Karpas-422 (cell line): ENCODE measurements around the gene HOXA10. TPM values are rescaled to one million over a fixed set of nuclear protein-coding genes. Genes with fewer than 3 reads are reported as not detected.

Experiments used
- DNase-seq: peaks from one replicate; pipeline ENCODE4 v3.0.0-alpha.2; 2015
- H2AFZ ChIP-seq: fragments of 200-600 bp; sonication (generic); 2 replicates; pipeline ENCODE4 v1.6.1; 2014; ENCODE audit warnings: antibody characterized with exemption, low read length, mixed read lengths
- H3K27ac ChIP-seq: fragments of 200-600 bp; sonication (generic); 2 replicates; pipeline ENCODE4 v1.5.1; 2014; ENCODE audit warnings: mild to moderate bottlenecking, low read length, moderate library complexity
- H3K27me3 ChIP-seq: fragments of 200-600 bp; sonication (generic); 2 replicates; pipeline ENCODE4 v1.6.1; 2014; ENCODE audit warnings: low read length, mixed read lengths
- H3K36me3 ChIP-seq: fragments of 200-600 bp; sonication (generic); 2 replicates; pipeline ENCODE4 v1.6.1; 2014; ENCODE audit warnings: low read length, mixed read lengths; ENCODE audit not compliant: insufficient read depth
- H3K4me1 ChIP-seq: fragments of 200-600 bp; sonication (generic); 2 replicates; pipeline ENCODE4 v1.6.1; 2014; ENCODE audit warnings: mild to moderate bottlenecking, low read length, mixed read lengths
- H3K4me2 ChIP-seq: fragments of 200-600 bp; sonication (generic); 2 replicates; pipeline ENCODE4 v1.6.1; 2014; ENCODE audit warnings: low read length, low read depth, mild to moderate bottlenecking; ENCODE audit not compliant: poor library complexity, severe bottlenecking
- H3K4me3 ChIP-seq: fragments of 200-600 bp; sonication (generic); 2 replicates; pipeline ENCODE4 v1.5.1; 2014; ENCODE audit warnings: mild to moderate bottlenecking, antibody characterized with exemption, low read length, mixed read lengths
- H3K79me2 ChIP-seq: fragments of 200-600 bp; sonication (generic); 2 replicates; pipeline ENCODE4 v1.6.1; 2014; ENCODE audit warnings: mild to moderate bottlenecking, low read length, mixed read lengths
- H3K9ac ChIP-seq: fragments of 200-600 bp; sonication (generic); 2 replicates; pipeline ENCODE4 v1.6.0; 2014; ENCODE audit warnings: low read length
- H3K9me2 ChIP-seq: fragments of 200-600 bp; sonication (generic), shearing (Covaris generic); replicated peaks from 2 replicates; pipeline ENCODE4 v1.6.0; 2014; ENCODE audit warnings: mild to moderate bottlenecking, low read length, moderate library complexity; ENCODE audit not compliant: insufficient read depth
- H3K9me3 ChIP-seq: fragments of 300-700, 200-600 bp; sonication (generic); 2 replicates; pipeline ENCODE4 v1.6.1; 2014; ENCODE audit warnings: low read length, mixed read lengths
- H4K20me1 ChIP-seq: fragments of 200-600 bp; sonication (generic); 2 replicates; pipeline ENCODE4 v1.6.1; 2014; ENCODE audit warnings: mild to moderate bottlenecking, antibody characterized with exemption, low read length, low read depth; ENCODE audit not compliant: insufficient read depth
- total RNA-seq: library from RNA; depleted of rRNA; stranded (reverse); fragments of >200 nt; shearing (Covaris generic); gene quantifications from 2 replicates; pipeline ENCODE4 v1.2.3, GENCODE V29; 2014; ENCODE audit warnings: low replicate concordance; rRNA removed

Gene HOXA10
- total RNA-seq, result not detected in 2 replicates

- Histone ChIP-seq H3K9ac (no peak within 1 kb of the TSS), H3K27me3 (no peaks in the 10 kb centered on the region), H2AFZ (no peak within 1 kb of the TSS), H3K9me3 (no peaks in the 10 kb centered on the region), H4K20me1 (no peaks in the 10 kb centered on the region), H3K9me2 (no peaks in the 10 kb centered on the region), H3K79me2 (no peaks in the 10 kb centered on the region), H3K4me1 (no peaks in the 10 kb centered on the region), H3K4me3 (no peak within 1 kb of the TSS), H3K27ac (no peak within 1 kb of the TSS), H3K36me3 (no peaks in the 10 kb centered on the region), H3K4me2 (no peak within 1 kb of the TSS)
- no peak for DNase-seq
These were observed at the start of gene HOXA10 for GRCh38 chr7:27173956-27174873. Gene HOXA10 (minus strand): TSS chr7:27174320. CDS start chr7:27174306, 14 bp downstream.

DNA sequence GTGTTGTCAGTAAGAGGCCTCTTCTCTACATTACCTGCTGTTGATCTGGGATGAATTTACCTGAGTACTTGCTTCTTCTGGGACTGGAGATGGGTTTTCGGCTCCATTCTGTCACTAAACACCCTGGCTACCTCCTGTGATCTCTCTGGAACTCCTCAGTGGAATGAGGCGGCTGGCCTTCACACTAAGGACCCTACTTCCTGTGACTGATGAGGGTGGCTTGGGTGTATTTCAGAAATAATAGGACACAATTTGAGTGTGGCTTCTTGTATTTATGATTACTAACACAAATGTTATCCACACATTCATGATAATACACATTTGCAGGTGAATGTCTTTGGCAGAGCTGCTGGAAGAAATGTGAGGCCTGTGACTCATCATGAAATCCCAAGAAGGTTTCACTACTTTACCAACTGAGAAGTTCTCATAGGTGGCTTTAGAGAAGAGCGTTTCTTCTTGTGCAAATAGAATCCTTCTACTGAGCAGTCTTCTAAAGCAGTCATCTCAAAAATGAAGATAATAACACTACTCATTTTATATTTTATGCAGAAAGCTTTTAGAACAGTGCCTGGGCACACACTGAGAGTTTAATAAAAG, 47.2 kb upstream of the HOXA10 start:
- Histone ChIP-seq H3K4me3 (no peak overlapping the region), H2AFZ (no peak overlapping the region), H3K36me3 (no peaks in the 10 kb centered on the region), H3K4me2 (no peak overlapping the region), H3K4me1 (no peaks in the 10 kb centered on the region), H3K79me2 (no peaks in the 10 kb centered on the region), H3K27ac (no peak overlapping the region), H3K9ac (no peak overlapping the region), H3K27me3 (no peaks in the 10 kb centered on the region), H3K9me3 (no peaks in the 10 kb centered on the region), H4K20me1 (no peaks in the 10 kb centered on the region), H3K9me2 (no peaks in the 10 kb centered on the region)
- no peak for DNase-seq

DNA sequence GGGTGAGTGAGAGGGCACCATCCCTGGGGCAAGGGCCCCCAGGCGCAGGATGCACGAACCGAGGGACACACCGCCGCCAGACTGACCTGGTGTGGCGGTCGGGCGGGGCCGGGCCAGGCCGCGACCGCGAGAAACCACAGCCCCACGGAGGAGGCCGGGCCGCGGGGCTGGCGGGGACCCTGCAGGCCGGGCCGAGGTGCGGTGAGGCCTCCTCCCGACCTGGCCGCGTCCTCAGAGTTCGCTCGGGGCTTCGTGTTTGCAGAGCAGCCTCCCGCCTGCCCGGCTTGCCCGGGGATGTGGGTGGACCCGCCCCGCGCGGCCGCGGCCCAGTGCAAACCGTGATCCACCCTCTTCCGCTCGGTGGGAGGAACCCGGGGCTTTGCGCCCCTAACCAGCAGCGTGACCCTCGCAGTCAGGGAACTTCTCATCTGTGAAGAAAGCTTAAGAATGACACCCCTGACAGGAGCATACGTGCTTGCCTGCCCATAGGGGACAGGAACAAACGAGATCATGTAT, 46.4 kb upstream of the HOXA10 start:
- Histone ChIP-seq H2AFZ (no peak overlapping the region), H3K4me1 (no peaks in the 10 kb centered on the region), H3K9me2 (no peaks in the 10 kb centered on the region), H3K9ac (no peak overlapping the region), H3K79me2 (no peaks in the 10 kb centered on the region), H4K20me1 (no peaks in the 10 kb centered on the region), H3K4me3 (no peak overlapping the region), H3K36me3 (no peaks in the 10 kb centered on the region), H3K27ac (no peak overlapping the region), H3K27me3 (no peaks in the 10 kb centered on the region), H3K9me3 (no peaks in the 10 kb centered on the region), H3K4me2 (no peak overlapping the region)
- no peak for DNase-seq

- no peak overlapping the region for H3K27ac ChIP-seq
- no peaks in the 10 kb centered on the region for H3K36me3 ChIP-seq
- no peak for DNase-seq
- H2AFZ ChIP-seq, result no peak overlapping the region
- no peaks in the 10 kb centered on the region for H4K20me1 ChIP-seq
- H3K9me2 ChIP-seq, result no peaks in the 10 kb centered on the region
- H3K9me3 ChIP-seq, result no peaks in the 10 kb centered on the region
- H3K4me1 ChIP-seq, result no peaks in the 10 kb centered on the region
- no peaks in the 10 kb centered on the region for H3K79me2 ChIP-seq
- H3K27me3 ChIP-seq, result no peaks in the 10 kb centered on the region
- H3K4me2 ChIP-seq, result no peak overlapping the region
- H3K4me3 ChIP-seq, result no peak overlapping the region
- H3K9ac ChIP-seq, result no peak overlapping the region
These were observed 45.7 kb upstream of the HOXA10 start for GRCh38 chr7:27219821-27220220.

GRCh38 chr7:27217951-27218350, 43.8 kb upstream of the HOXA10 start:
- no peak overlapping the region for H3K4me3 ChIP-seq
- H4K20me1 ChIP-seq, result no peaks in the 10 kb centered on the region
- no peak overlapping the region for H3K4me2 ChIP-seq
- no peak overlapping the region for H3K27ac ChIP-seq
- no peaks in the 10 kb centered on the region for H3K36me3 ChIP-seq
- no peak overlapping the region for H2AFZ ChIP-seq
- no peaks in the 10 kb centered on the region for H3K79me2 ChIP-seq
- H3K27me3 ChIP-seq, result no peaks in the 10 kb centered on the region
- H3K9me2 ChIP-seq, result no peaks in the 10 kb centered on the region
- H3K9ac ChIP-seq, result no peak overlapping the region
- DNase-seq, result no peak
- H3K9me3 ChIP-seq, result no peaks in the 10 kb centered on the region
- H3K4me1 ChIP-seq, result no peaks in the 10 kb centered on the region

GRCh38 chr7:27215356-27215755, 41.2 kb upstream of the HOXA10 start:
- no peak overlapping the region for H3K27ac ChIP-seq
- H3K9ac ChIP-seq, result no peak overlapping the region
- no peaks in the 10 kb centered on the region for H3K27me3 ChIP-seq
- H3K9me2 ChIP-seq, result no peaks in the 10 kb centered on the region
- no peaks in the 10 kb centered on the region for H4K20me1 ChIP-seq
- H3K36me3 ChIP-seq, result no peaks in the 10 kb centered on the region
- H3K4me1 ChIP-seq, result no peaks in the 10 kb centered on the region
- H3K9me3 ChIP-seq, result no peaks in the 10 kb centered on the region
- H2AFZ ChIP-seq, result no peak overlapping the region
- no peak overlapping the region for H3K4me3 ChIP-seq
- no peak for DNase-seq
- no peaks in the 10 kb centered on the region for H3K79me2 ChIP-seq
- no peak overlapping the region for H3K4me2 ChIP-seq

- no peaks in the 10 kb centered on the region for H3K27me3 ChIP-seq
- no peak overlapping the region for H3K27ac ChIP-seq
These were observed 40.3 kb upstream of the HOXA10 start for GRCh38 chr7:27214239-27214950.

More at GRCh38 chr7:27214239-27214950, 40.3 kb upstream of the HOXA10 start:
- Histone ChIP-seq H3K4me1 (no peaks in the 10 kb centered on the region), H3K9me2 (no peaks in the 10 kb centered on the region), H3K36me3 (no peaks in the 10 kb centered on the region), H3K4me2 (no peak overlapping the region), H4K20me1 (no peaks in the 10 kb centered on the region), H3K79me2 (no peaks in the 10 kb centered on the region), H3K4me3 (no peak overlapping the region), H2AFZ (no peak overlapping the region), H3K9ac (no peak overlapping the region), H3K9me3 (no peaks in the 10 kb centered on the region)
- no peak for DNase-seq
